ENCODE results near the gene ADGRF4.

The ADGRF4 gene

DNA sequence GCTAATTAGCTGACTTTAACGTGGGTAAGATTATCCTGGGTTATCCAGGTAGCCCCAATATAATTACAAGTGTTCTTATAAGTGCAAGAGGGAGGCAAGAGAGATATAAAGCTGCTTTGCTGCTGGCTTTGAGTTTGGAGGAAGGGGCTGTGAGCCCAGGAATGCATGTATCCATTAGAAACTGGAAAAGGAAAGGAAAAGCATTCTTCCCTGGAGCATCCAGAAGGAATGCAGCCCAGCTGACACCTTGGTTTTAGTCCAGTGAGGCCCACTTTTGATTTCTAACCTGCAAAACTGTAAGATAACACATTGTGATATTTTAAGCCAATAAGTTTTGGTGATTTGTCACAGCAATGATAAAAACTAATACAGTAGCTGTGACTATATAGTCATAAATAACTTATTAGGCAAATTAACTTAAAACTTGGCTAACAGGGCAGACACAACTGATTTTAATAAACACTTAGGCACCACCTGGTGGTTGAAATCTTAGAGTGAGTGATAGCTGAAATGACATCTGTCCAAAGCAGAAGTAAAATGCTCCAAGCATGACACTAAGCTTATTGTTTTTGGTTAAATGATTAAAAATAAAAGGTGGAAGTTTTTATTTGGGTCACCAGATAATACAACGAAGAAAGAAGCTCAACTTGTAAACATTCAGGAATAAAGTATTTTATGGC lies 35.6 kb downstream of the ADGRF4 start:
- H3K27ac ChIP-seq (ENCODE audit: low read depth, low read length): no peak overlapping the region
- no peak overlapping the region for H3K4me3 ChIP-seq (ENCODE audit: low read length)
- H3F3A ChIP-seq (ENCODE audit: control insufficient read depth, insufficient read depth): no peaks in the 10 kb centered on the region
- H3K79me2 ChIP-seq (ENCODE audit: control insufficient read depth, low read length): no peaks in the 10 kb centered on the region
- H3K27me3 ChIP-seq (ENCODE audit: control insufficient read depth, low read length): peaks cover 3% of the 10 kb centered on the region
- TF ChIP-seq EZH2phosphoT487 (IDR thresholded peaks at IDR 0.05; ENCODE audit: borderline replicate concordance, low read length): no peak
- TF ChIP-seq, protein P1, sequence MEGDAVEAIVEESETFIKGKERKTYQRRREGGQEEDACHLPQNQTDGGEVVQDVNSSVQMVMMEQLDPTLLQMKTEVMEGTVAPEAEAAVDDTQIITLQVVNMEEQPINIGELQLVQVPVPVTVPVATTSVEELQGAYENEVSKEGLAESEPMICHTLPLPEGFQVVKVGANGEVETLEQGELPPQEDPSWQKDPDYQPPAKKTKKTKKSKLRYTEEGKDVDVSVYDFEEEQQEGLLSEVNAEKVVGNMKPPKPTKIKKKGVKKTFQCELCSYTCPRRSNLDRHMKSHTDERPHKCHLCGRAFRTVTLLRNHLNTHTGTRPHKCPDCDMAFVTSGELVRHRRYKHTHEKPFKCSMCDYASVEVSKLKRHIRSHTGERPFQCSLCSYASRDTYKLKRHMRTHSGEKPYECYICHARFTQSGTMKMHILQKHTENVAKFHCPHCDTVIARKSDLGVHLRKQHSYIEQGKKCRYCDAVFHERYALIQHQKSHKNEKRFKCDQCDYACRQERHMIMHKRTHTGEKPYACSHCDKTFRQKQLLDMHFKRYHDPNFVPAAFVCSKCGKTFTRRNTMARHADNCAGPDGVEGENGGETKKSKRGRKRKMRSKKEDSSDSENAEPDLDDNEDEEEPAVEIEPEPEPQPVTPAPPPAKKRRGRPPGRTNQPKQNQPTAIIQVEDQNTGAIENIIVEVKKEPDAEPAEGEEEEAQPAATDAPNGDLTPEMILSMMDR (IDR thresholded peaks at IDR 0.05; ENCODE audit: low read depth, low read length, poor library complexity, severe bottlenecking): peak; percentile 52
- no peaks in the 10 kb centered on the region for H3K36me3 ChIP-seq (ENCODE audit: control insufficient read depth, low read length)
- no peaks in the 10 kb centered on the region for H3K9me2 ChIP-seq (replicated peaks; ENCODE audit: control insufficient read depth, low read length)
- H3K9me3 ChIP-seq (ENCODE audit: control insufficient read depth, insufficient read depth, low read length): no peaks in the 10 kb centered on the region
- no peaks in the 10 kb centered on the region for H4K20me1 ChIP-seq (ENCODE audit: control insufficient read depth, insufficient read depth, low read depth, low read length)
- H3K4me1 ChIP-seq (ENCODE audit: control insufficient read depth, low read length): 0 out of 2 replicates have a peak, but pooled peaks cover 3% of the 10 kb centered on the region
- H3K4me2 ChIP-seq (ENCODE audit: low read length): no peak overlapping the region

DNA sequence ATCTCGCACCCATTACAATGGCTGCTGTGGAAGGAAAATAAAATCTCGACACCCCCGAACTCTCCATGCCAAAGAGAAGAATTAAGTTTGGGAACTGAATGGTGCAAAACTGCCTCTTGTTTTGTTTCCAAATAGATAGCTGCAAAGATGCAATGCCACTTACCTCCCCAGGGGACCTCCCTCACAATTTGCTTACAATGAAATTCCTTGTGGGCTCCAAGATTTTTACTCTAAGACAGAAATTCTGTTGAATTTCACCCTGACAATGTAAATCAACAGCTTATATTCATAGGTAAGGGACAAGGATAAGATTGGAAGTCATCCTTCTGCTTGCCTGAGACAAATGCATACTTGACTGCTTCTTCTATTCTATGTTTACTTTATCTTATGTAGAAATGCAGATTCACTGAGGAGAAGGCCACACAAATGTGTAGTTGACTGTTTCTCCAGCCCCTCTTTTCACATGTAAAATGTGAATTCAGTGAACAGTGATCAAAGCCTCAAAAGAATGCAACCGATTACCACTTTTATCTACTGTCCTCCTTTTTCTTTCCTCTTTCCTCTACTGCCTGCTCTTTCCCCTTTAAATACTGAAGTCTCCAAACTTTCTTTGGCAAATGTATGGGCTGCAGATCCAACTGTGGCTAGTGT lies 36.6 kb downstream of the ADGRF4 start:
- Histone ChIP-seq H3F3A (ENCODE audit: control insufficient read depth, insufficient read depth) (no peaks in the 10 kb centered on the region), H3K36me3 (ENCODE audit: control insufficient read depth, low read length) (no peaks in the 10 kb centered on the region), H3K9me2 (replicated peaks; ENCODE audit: control insufficient read depth, low read length) (no peaks in the 10 kb centered on the region), H3K4me1 (ENCODE audit: control insufficient read depth, low read length) (0 out of 2 replicates have a peak, but pooled peaks cover 3% of the 10 kb centered on the region), H3K79me2 (ENCODE audit: control insufficient read depth, low read length) (no peaks in the 10 kb centered on the region), H3K9me3 (ENCODE audit: control insufficient read depth, insufficient read depth, low read length) (no peaks in the 10 kb centered on the region), H3K27ac (ENCODE audit: low read depth, low read length) (no peak overlapping the region), H3K4me2 (ENCODE audit: low read length) (no peak overlapping the region), H3K4me3 (ENCODE audit: low read length) (no peak overlapping the region), H4K20me1 (ENCODE audit: control insufficient read depth, insufficient read depth, low read depth, low read length) (no peaks in the 10 kb centered on the region), H3K27me3 (ENCODE audit: control insufficient read depth, low read length) (peaks cover 3% of the 10 kb centered on the region)
- no peak for TF ChIP-seq EZH2phosphoT487 (IDR thresholded peaks at IDR 0.05; ENCODE audit: borderline replicate concordance, low read length)
- TF ChIP-seq, protein P1 (IDR thresholded peaks at IDR 0.05; ENCODE audit: low read depth, low read length, poor library complexity, severe bottlenecking): no peak

DNA sequence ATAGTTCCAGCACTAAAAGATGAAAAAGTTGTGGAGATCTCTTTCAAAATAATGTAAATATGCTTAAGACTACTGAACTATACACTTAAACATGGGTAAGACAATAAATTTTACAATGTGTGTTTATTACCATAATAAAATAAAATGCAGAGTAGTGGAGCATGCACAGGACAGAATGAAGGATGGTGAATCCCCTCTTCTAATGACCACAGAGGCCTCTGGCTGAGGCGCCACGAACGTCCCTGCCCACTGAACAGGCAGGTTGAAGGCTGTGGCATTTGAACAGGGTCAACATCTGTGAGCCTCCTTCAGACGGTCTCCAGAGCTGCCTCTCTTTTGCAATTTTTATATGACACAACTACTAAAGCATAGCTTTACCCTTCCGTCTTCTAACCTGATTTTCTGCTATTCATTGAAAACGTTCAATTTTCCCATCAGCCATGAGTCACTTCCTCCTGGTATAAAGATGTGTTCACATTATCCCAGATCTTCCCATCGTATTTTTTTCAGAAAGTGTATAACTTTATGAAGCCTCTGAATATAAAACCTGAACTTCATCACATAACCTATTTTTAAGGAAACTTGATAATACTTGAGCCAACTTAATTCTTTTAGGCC lies 37.8 kb downstream of the ADGRF4 start:
- no peaks in the 10 kb centered on the region for H3K9me3 ChIP-seq (ENCODE audit: control insufficient read depth, insufficient read depth, low read length)
- H3K27me3 ChIP-seq (ENCODE audit: control insufficient read depth, low read length): peaks cover 3% of the 10 kb centered on the region
- H3K4me1 ChIP-seq (ENCODE audit: control insufficient read depth, low read length): 0 out of 2 replicates have a peak, but pooled peaks cover 3% of the 10 kb centered on the region
- H3K27ac ChIP-seq (ENCODE audit: low read depth, low read length): no peak overlapping the region
- no peaks in the 10 kb centered on the region for H3F3A ChIP-seq (ENCODE audit: control insufficient read depth, insufficient read depth)
- H3K4me3 ChIP-seq (ENCODE audit: low read length): no peak overlapping the region
- no peaks in the 10 kb centered on the region for H3K36me3 ChIP-seq (ENCODE audit: control insufficient read depth, low read length)
- no peaks in the 10 kb centered on the region for H4K20me1 ChIP-seq (ENCODE audit: control insufficient read depth, insufficient read depth, low read depth, low read length)
- H3K9me2 ChIP-seq (replicated peaks; ENCODE audit: control insufficient read depth, low read length): no peaks in the 10 kb centered on the region
- H3K79me2 ChIP-seq (ENCODE audit: control insufficient read depth, low read length): no peaks in the 10 kb centered on the region
- TF ChIP-seq, protein P1 (IDR thresholded peaks at IDR 0.05; ENCODE audit: low read depth, low read length, poor library complexity, severe bottlenecking): no peak
- TF ChIP-seq EZH2phosphoT487 (IDR thresholded peaks at IDR 0.05; ENCODE audit: borderline replicate concordance, low read length): no peak
- no peak overlapping the region for H3K4me2 ChIP-seq (ENCODE audit: low read length)
